ENCODE data around the gene OXLD1.

GRCh38 chr17:81693509-81694210 lies 27.3 kb upstream of the OXLD1 start:
- TF ChIP-seq CTCF (conservative IDR thresholded peaks at IDR 0.05; ENCODE audit: low read depth, low read length) (no peak), EZH2 (IDR thresholded peaks at IDR 0.05; ENCODE audit: borderline replicate concordance, low read depth, low read length, poor library complexity, severe bottlenecking) (no peak)

Measured in A673 (cell line).